SK-MEL-5 (cell line): ENCODE data around the gene RNF208. TPM values are rescaled to one million over a fixed set of nuclear protein-coding genes. Genes with fewer than 3 reads are reported as not detected.

Source experiments
- DNase-seq: peaks from one replicate; pipeline ENCODE4 v3.0.0-alpha.2; 2016; ENCODE audit warnings: low read depth, low spot score
- in situ Hi-C: cut with HindIII; loops from 2 replicates; pipeline ENCODE4 v1.10.0; 2016; ENCODE audit warnings: low sequenced_read_pairs, high pct_unique_total_duplicates, low pct_unique_long_range_greater_than_20kb
- total RNA-seq: library from RNA; depleted of rRNA; stranded (reverse); fragments of >200 nt; shearing (Covaris generic); gene quantifications from 2 replicates; pipeline ENCODE4 v1.2.3, GENCODE V29; 2014

RNF208 gene
- total RNA-seq, 1 experiment from 2014 or later: not detected

GRCh38 chr9:137255448-137256114 lies 33.5 kb upstream of the RNF208 start:
- DNase-seq: peak; percentile 33
- in situ Hi-C loops: no loop called here

- in situ Hi-C loops: no loop called here
- DNase-seq: peak; percentile 86
Measured at GRCh38 chr9:137254624-137255447, 32.8 kb upstream of the RNF208 start, which contains the start of gene NELFB. Gene NELFB (plus strand): TSS chr9:137255327.

- in situ Hi-C loops: no loop called here
Measured at GRCh38 chr9:137253717-137254623, 31.9 kb upstream of the RNF208 start.

GRCh38 chr9:137252555-137253506 lies 30.8 kb upstream of the RNF208 start:
- in situ Hi-C loops: no loop called here
- no peak for DNase-seq

More at GRCh38 chr9:137253717-137254623, 31.9 kb upstream of the RNF208 start:
- no peak for DNase-seq

GRCh38 chr9:137251490-137252268 lies 29.6 kb upstream of the RNF208 start:
- DNase-seq: no peak
- in situ Hi-C loops: no loop called here

- no peak for DNase-seq
- in situ Hi-C loops: no loop called here
Measured at GRCh38 chr9:137251194-137251461, 29.1 kb upstream of the RNF208 start, which contains the start of gene STPG3. Gene STPG3 (plus strand): TSS chr9:137251286. CDS start chr9:137251287, 1 bp downstream.

- in situ Hi-C loops: no loop called here
- DNase-seq: no peak
Measured at GRCh38 chr9:137250329-137251193, 28.5 kb upstream of the RNF208 start.

GRCh38 chr9:137247916-137248175 lies 25.8 kb upstream of the RNF208 start:
- DNase-seq: no peak
- in situ Hi-C loops: no loop called here

- in situ Hi-C loops: no loop called here
- no peak for DNase-seq
Measured at GRCh38 chr9:137247135-137247915, 25.3 kb upstream of the RNF208 start.

- in situ Hi-C loops: no loop called here
- DNase-seq: no peak
Measured at GRCh38 chr9:137245450-137246421, 23.7 kb upstream of the RNF208 start.

- in situ Hi-C loops: no loop called here
- no peak for DNase-seq
Measured at GRCh38 chr9:137244486-137245449, 22.7 kb upstream of the RNF208 start.

GRCh38 chr9:137243626-137244485 lies 21.8 kb upstream of the RNF208 start:
- DNase-seq: no peak
- in situ Hi-C loops: no loop called here
